HEK293 (cell line): ENCODE data around the gene SLIT1.

Experiments used
- BCL11A ChIP-seq: fragments of 450-650 bp; formaldehyde crosslinking; IDR thresholded peaks from 2 replicates; pipeline ENCODE4 v1.5.1; 2016; ENCODE audit warnings: low read depth, missing biosample characterization, missing genetic modification characterization
- GFI1B ChIP-seq: fragments of 450-650 bp; formaldehyde crosslinking; IDR thresholded peaks from 2 replicates; pipeline ENCODE4 v1.5.1; 2016; ENCODE audit warnings: missing biosample characterization, missing genetic modification characterization
- HOXC10 ChIP-seq: sonication (generic); formaldehyde crosslinking; IDR thresholded peaks from 2 replicates; pipeline ENCODE4 v1.8.1; 2023; ENCODE audit warnings: mild to moderate bottlenecking, missing genetic modification reagents
- KLF1 ChIP-seq: fragments of 450-650 bp; formaldehyde crosslinking; IDR thresholded peaks from 2 replicates; pipeline ENCODE4 v1.5.1; 2016; ENCODE audit warnings: missing biosample characterization, missing genetic modification characterization
- KLF16 ChIP-seq: fragments of 450-650 bp; formaldehyde crosslinking; IDR thresholded peaks from 2 replicates; pipeline ENCODE4 v1.5.1; 2017; ENCODE audit warnings: missing biosample characterization, missing genetic modification characterization
- KLF8 ChIP-seq: fragments of 450-650 bp; formaldehyde crosslinking; IDR thresholded peaks from 2 replicates; pipeline ENCODE4 v1.5.1; 2016; ENCODE audit warnings: missing biosample characterization, missing genetic modification characterization
- SCRT1 ChIP-seq: fragments of 450-650 bp; formaldehyde crosslinking; IDR thresholded peaks from 2 replicates; pipeline ENCODE4 v1.5.1; 2016; ENCODE audit warnings: missing biosample characterization, missing genetic modification characterization, borderline replicate concordance
- ZBTB20 ChIP-seq: fragments of 450-650 bp; formaldehyde crosslinking; IDR thresholded peaks from 2 replicates; pipeline ENCODE4 v1.5.1; 2016; ENCODE audit warnings: missing biosample characterization, missing genetic modification characterization
- ZFP37 ChIP-seq: fragments of 450-650 bp; formaldehyde crosslinking; IDR thresholded peaks from 2 replicates; pipeline ENCODE4 v1.5.1; 2016; ENCODE audit warnings: missing biosample characterization, missing genetic modification characterization
- ZNF140 ChIP-seq: fragments of 450-650 bp; formaldehyde crosslinking; IDR thresholded peaks from 2 replicates; pipeline ENCODE4 v1.5.1; 2016; ENCODE audit warnings: missing biosample characterization, missing genetic modification characterization
- ZNF169 ChIP-seq: fragments of 450-650 bp; formaldehyde crosslinking; IDR thresholded peaks from 2 replicates; pipeline ENCODE4 v1.5.1; 2016; ENCODE audit warnings: missing biosample characterization, missing genetic modification characterization
- ZNF211 ChIP-seq: fragments of 450-650 bp; formaldehyde crosslinking; IDR thresholded peaks from 2 replicates; pipeline ENCODE4 v1.5.1; 2016; ENCODE audit warnings: low read depth, missing biosample characterization, missing genetic modification characterization
- ZNF266 ChIP-seq: fragments of 450-650 bp; formaldehyde crosslinking; IDR thresholded peaks from 2 replicates; pipeline ENCODE4 v1.5.1; 2016; ENCODE audit warnings: missing biosample characterization, missing genetic modification characterization, low read depth
- ZNF292 ChIP-seq: fragments of 450-650 bp; formaldehyde crosslinking; IDR thresholded peaks from 2 replicates; pipeline ENCODE4 v1.5.1; 2016; ENCODE audit warnings: low read depth, missing biosample characterization, missing genetic modification characterization, borderline replicate concordance
- ZNF302 ChIP-seq: fragments of 450-650 bp; formaldehyde crosslinking; IDR thresholded peaks from 2 replicates; pipeline ENCODE4 v1.5.1; 2016; ENCODE audit warnings: missing biosample characterization, missing genetic modification characterization, low read depth
- ZNF311 ChIP-seq: fragments of 450-650 bp; formaldehyde crosslinking; IDR thresholded peaks from 2 replicates; pipeline ENCODE4 v1.5.1; 2017; ENCODE audit warnings: missing biosample characterization, missing genetic modification characterization, borderline replicate concordance
- ZNF324 ChIP-seq: fragments of 450-650 bp; formaldehyde crosslinking; IDR thresholded peaks from 2 replicates; pipeline ENCODE4 v1.5.1; 2016; ENCODE audit warnings: missing biosample characterization, missing genetic modification characterization
- ZNF341 ChIP-seq: fragments of 450-650 bp; formaldehyde crosslinking; IDR thresholded peaks from 2 replicates; pipeline ENCODE4; 2016; ENCODE audit warnings: low read depth, missing biosample characterization, missing genetic modification characterization
- ZNF394 ChIP-seq: fragments of 450-650 bp; formaldehyde crosslinking; IDR thresholded peaks from 2 replicates; pipeline ENCODE4 v1.5.1; 2016; ENCODE audit warnings: missing biosample characterization, missing genetic modification characterization, mild to moderate bottlenecking, moderate library complexity, borderline replicate concordance
- ZNF423 ChIP-seq: fragments of 450-650 bp; formaldehyde crosslinking; IDR thresholded peaks from 2 replicates; pipeline ENCODE4 v1.5.1; 2016; ENCODE audit warnings: missing biosample characterization, missing genetic modification characterization
- ZNF426 ChIP-seq: fragments of 450-650 bp; formaldehyde crosslinking; IDR thresholded peaks from 2 replicates; pipeline ENCODE4 v1.5.1; 2017; ENCODE audit warnings: missing biosample characterization, missing genetic modification characterization, mild to moderate bottlenecking, inconsistent platforms, moderate library complexity
- ZNF514 ChIP-seq: fragments of 450-650 bp; formaldehyde crosslinking; IDR thresholded peaks from 2 replicates; pipeline ENCODE4 v1.5.1; 2016; ENCODE audit warnings: missing biosample characterization, missing genetic modification characterization
- ZNF529 ChIP-seq: fragments of 450-650 bp; formaldehyde crosslinking; IDR thresholded peaks from 2 replicates; pipeline ENCODE4 v1.5.1; 2017; ENCODE audit warnings: missing genetic modification characterization, missing biosample characterization; ENCODE audit not compliant: insufficient replicate concordance
- ZNF530 ChIP-seq: fragments of 450-650 bp; formaldehyde crosslinking; IDR thresholded peaks from 2 replicates; pipeline ENCODE4 v1.5.1; 2016; ENCODE audit warnings: low read depth, missing biosample characterization, missing genetic modification characterization
- ZNF561 ChIP-seq: fragments of 450-650 bp; IDR thresholded peaks from 2 replicates; pipeline ENCODE4 v1.5.1; 2018; ENCODE audit warnings: missing biosample characterization, missing genetic modification characterization, borderline replicate concordance
- ZNF600 ChIP-seq: fragments of 450-650 bp; formaldehyde crosslinking; IDR thresholded peaks from 2 replicates; pipeline ENCODE4 v1.5.1; 2016; ENCODE audit warnings: missing biosample characterization, missing genetic modification characterization
- ZNF621 ChIP-seq: fragments of 450-650 bp; formaldehyde crosslinking; IDR thresholded peaks from 2 replicates; pipeline ENCODE4 v1.5.1; 2017; ENCODE audit warnings: missing biosample characterization, missing genetic modification characterization
- ZNF623 ChIP-seq: fragments of 450-650 bp; formaldehyde crosslinking; IDR thresholded peaks from 2 replicates; pipeline ENCODE4 v1.5.1; 2016; ENCODE audit warnings: missing biosample characterization, missing genetic modification characterization
- ZNF624 ChIP-seq: fragments of 450-650 bp; formaldehyde crosslinking; IDR thresholded peaks from 2 replicates; pipeline ENCODE4 v1.5.1; 2017; ENCODE audit warnings: missing biosample characterization, missing genetic modification characterization
- ZNF658 ChIP-seq: fragments of 450-650 bp; formaldehyde crosslinking; IDR thresholded peaks from 2 replicates; pipeline ENCODE4; 2016; ENCODE audit warnings: missing biosample characterization, missing genetic modification characterization
- ZNF664 ChIP-seq: fragments of 450-650 bp; formaldehyde crosslinking; IDR thresholded peaks from 2 replicates; pipeline ENCODE4 v1.5.1; 2016; ENCODE audit warnings: missing biosample characterization, missing genetic modification characterization
- ZNF707 ChIP-seq: fragments of 450-650 bp; formaldehyde crosslinking; IDR thresholded peaks from 2 replicates; pipeline ENCODE4 v1.5.1; 2016; ENCODE audit warnings: missing biosample characterization, missing genetic modification characterization
- ZSCAN16 ChIP-seq: fragments of 450-650 bp; formaldehyde crosslinking; IDR thresholded peaks from 2 replicates; pipeline ENCODE4 v1.5.1; 2016; ENCODE audit warnings: missing biosample characterization, missing genetic modification characterization
- TF ChIP-seq, protein P1 (sequence below): fragments of 450-650 bp; formaldehyde crosslinking; IDR thresholded peaks from 2 replicates; pipeline ENCODE4 v1.5.1; 2017; ENCODE audit warnings: missing biosample characterization, missing genetic modification characterization
- TF ChIP-seq, protein P2 (sequence below): fragments of 450-650 bp; formaldehyde crosslinking; IDR thresholded peaks from 2 replicates; pipeline ENCODE4 v1.5.1; 2016; ENCODE audit warnings: missing biosample characterization, missing genetic modification characterization
- TF ChIP-seq, protein P3 (sequence below): fragments of 450-650 bp; formaldehyde crosslinking; IDR thresholded peaks from 2 replicates; pipeline ENCODE4 v1.5.1; 2016; ENCODE audit warnings: missing biosample characterization, missing genetic modification characterization
- TF ChIP-seq, protein P4 (sequence below): fragments of 450-650 bp; formaldehyde crosslinking; IDR thresholded peaks from 2 replicates; pipeline ENCODE4; 2016; ENCODE audit warnings: missing biosample characterization, missing genetic modification characterization

The SLIT1 gene

DNA sequence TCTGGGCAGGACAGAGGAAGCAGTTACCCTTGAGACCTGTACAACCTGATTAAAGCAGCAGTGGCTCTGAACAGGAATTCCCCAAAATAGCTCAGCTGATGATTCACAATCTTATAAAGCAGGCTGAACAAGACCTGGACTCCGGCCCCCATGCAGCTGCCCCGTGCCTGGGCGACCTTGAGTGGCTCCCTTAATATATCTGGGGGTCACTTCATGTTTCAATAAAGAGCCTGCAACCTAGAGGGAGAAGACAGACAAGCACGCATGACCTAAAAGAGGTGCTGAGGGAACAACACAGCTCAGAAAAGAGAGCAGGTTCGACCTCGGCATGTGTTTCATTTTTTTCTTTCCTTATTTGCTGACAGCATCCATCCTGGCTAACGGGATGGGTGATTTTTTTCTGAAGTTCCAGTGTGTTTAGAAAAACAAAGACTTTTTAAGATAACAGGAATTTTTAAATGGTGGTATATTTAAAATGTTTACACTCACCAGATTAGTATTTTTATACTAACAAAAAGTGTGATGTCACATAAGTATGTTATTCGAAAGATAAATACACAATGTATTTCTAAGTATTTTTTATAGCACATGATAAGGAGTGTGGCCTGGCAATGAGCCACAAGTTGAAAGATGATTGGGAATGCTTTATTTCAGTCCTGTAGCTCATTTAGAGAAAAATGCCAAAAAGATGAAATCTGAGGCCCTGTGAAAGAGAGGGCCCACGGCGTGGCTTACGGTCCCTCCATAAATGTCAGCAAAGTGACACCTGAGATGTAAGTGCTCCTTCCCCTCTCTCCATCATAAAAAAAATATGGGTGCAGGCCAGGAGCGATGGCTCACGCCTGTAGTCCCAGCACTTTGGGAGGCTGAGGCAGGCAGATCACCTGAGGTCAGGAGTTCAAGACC, 161.3 kb downstream of the SLIT1 start (continued):
- TF ChIP-seq, protein P1, sequence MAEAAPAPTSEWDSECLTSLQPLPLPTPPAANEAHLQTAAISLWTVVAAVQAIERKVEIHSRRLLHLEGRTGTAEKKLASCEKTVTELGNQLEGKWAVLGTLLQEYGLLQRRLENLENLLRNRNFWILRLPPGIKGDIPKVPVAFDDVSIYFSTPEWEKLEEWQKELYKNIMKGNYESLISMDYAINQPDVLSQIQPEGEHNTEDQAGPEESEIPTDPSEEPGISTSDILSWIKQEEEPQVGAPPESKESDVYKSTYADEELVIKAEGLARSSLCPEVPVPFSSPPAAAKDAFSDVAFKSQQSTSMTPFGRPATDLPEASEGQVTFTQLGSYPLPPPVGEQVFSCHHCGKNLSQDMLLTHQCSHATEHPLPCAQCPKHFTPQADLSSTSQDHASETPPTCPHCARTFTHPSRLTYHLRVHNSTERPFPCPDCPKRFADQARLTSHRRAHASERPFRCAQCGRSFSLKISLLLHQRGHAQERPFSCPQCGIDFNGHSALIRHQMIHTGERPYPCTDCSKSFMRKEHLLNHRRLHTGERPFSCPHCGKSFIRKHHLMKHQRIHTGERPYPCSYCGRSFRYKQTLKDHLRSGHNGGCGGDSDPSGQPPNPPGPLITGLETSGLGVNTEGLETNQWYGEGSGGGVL (tag by site-specific recombination) = no peak
- TF ChIP-seq ZNF394 = no peak
- TF ChIP-seq KLF1 = no peak
- TF ChIP-seq ZNF623 (tag by site-specific recombination) = no peak
- TF ChIP-seq, protein P2, sequence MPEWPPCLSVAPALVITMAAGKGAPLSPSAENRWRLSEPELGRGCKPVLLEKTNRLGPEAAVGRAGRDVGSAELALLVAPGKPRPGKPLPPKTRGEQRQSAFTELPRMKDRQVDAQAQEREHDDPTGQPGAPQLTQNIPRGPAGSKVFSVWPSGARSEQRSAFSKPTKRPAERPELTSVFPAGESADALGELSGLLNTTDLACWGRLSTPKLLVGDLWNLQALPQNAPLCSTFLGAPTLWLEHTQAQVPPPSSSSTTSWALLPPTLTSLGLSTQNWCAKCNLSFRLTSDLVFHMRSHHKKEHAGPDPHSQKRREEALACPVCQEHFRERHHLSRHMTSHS (tag by site-specific recombination) = no peak
- no peak for TF ChIP-seq ZNF530
- TF ChIP-seq, protein P3, sequence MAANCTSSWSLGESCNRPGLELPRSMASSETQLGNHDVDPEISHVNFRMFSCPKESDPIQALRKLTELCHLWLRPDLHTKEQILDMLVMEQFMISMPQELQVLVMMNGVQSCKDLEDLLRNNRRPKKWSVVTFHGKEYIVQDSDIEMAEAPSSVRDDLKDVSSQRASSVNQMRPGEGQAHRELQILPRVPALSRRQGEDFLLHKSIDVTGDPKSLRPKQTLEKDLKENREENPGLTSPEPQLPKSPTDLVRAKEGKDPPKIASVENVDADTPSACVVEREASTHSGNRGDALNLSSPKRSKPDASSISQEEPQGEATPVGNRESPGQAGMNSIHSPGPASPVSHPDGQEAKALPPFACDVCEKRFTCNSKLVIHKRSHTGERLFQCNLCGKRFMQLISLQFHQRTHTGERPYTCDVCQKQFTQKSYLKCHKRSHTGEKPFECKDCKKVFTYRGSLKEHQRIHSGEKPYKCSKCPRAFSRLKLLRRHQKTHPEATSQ (tag by site-specific recombination) = no peak
- no peak for TF ChIP-seq ZNF514 (tag by site-specific recombination)
- no peak for TF ChIP-seq KLF8 (tag by site-specific recombination)
- TF ChIP-seq ZNF664 (tag by site-specific recombination) = no peak
- TF ChIP-seq KLF16 (tag by site-specific recombination) = no peak
- TF ChIP-seq ZBTB20 (tag by site-specific recombination) = 0 out of 2 replicates have a peak, but pooled peaks have one; percentile 24
- TF ChIP-seq ZNF658 (tag by site-specific recombination) = no peak
- TF ChIP-seq GFI1B = no peak
- TF ChIP-seq ZNF169 = no peak
- TF ChIP-seq ZNF707 = no peak
- no peak for TF ChIP-seq ZNF266
- no peak for TF ChIP-seq ZSCAN16 (tag by site-specific recombination)
- no peak for TF ChIP-seq ZNF621 (tag by site-specific recombination)
- TF ChIP-seq ZNF624 (tag by site-specific recombination) = no peak
- TF ChIP-seq ZNF302 (tag by site-specific recombination) = no peak
- no peak for TF ChIP-seq ZNF140
- TF ChIP-seq ZNF561 (tag by site-specific recombination) = no peak
- TF ChIP-seq HOXC10 (CRISPR knock-in tag) = no peak
- TF ChIP-seq ZNF529 (tag by site-specific recombination) = no peak
- no peak for TF ChIP-seq ZNF341
- TF ChIP-seq ZNF600 (tag by site-specific recombination) = no peak
- TF ChIP-seq, protein P4, sequence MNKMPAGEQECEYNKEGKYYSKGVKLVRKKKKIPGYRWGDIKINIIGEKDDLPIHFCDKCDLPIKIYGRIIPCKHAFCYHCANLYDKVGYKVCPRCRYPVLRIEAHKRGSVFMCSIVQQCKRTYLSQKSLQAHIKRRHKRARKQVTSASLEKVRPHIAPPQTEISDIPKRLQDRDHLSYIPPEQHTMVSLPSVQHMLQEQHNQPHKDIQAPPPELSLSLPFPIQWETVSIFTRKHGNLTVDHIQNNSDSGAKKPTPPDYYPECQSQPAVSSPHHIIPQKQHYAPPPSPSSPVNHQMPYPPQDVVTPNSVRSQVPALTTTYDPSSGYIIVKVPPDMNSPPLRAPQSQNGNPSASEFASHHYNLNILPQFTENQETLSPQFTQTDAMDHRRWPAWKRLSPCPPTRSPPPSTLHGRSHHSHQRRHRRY (tag by site-specific recombination) = no peak
- TF ChIP-seq ZNF211 = no peak
- no peak for TF ChIP-seq ZNF324 (tag by site-specific recombination)
- TF ChIP-seq ZNF426 (tag by site-specific recombination) = no peak
- TF ChIP-seq ZNF311 (tag by site-specific recombination) = no peak
- TF ChIP-seq ZFP37 (tag by site-specific recombination) = no peak
- TF ChIP-seq BCL11A = no peak
- TF ChIP-seq ZNF423 = no peak
- TF ChIP-seq ZNF292 = no peak
- TF ChIP-seq SCRT1 (tag by site-specific recombination) = no peak
